Stomach (tissue), 9 donors: Measurements from ENCODE around the gene TCF7. TPM values are rescaled to one million over a fixed set of nuclear protein-coding genes. Genes with fewer than 3 reads are reported as not detected.
A peak's percentile ranks its signal among the peaks of the same experiment; 100 is the strongest.
"Not testable (repeated sequence)": the region's sequence is repeated elsewhere in the genome, so short reads cannot be mapped to it uniquely, and the experiment has no call there.

Experiments
- DNase-seq, 2 donors: peaks; one replicate each; pipeline versions ENCODE4 v3.0.0 to v3.0.0-alpha.2; 2013 to 2019
- H3K27ac ChIP-seq, 5 donors: fragments of 200-600 bp in 4 of 5; sonication (generic) in 4 of 5; one replicate each; pipeline ENCODE4 v1.5.1; 2013 to 2019; ENCODE audit warnings: mild to moderate bottlenecking in 1 of 5, moderate library complexity in 1 of 5
- H3K27me3 ChIP-seq, 3 donors: fragments of 200-600 bp; sonication (generic); one replicate each; pipeline ENCODE4 v1.5.1; 2017 to 2019; ENCODE audit warnings: mixed run types in 1 of 3
- H3K36me3 ChIP-seq, 4 donors: fragments of 200-600 bp; sonication (generic); 1 replicate in 3 of 4; 2 replicates in 1 of 4; pipeline ENCODE4 v1.5.1; 2016 to 2019
- H3K4me1 ChIP-seq, 4 donors: fragments of 200-600 bp; sonication (generic); one replicate each; pipeline ENCODE4 v1.5.1; 2016 to 2019
- H3K4me3 ChIP-seq, 4 donors: fragments of 200-600 bp; sonication (generic) in 3 of 4; one replicate each; pipeline ENCODE4 v1.5.1; 2016 to 2019; ENCODE audit warnings: mild to moderate bottlenecking in 1 of 4
- H3K9me3 ChIP-seq, 4 donors: fragments of 200-600 bp; sonication (generic); one replicate each; pipeline ENCODE4 v1.5.1; 2016 to 2019
- EP300 ChIP-seq: sonication (generic); formaldehyde crosslinking; IDR thresholded peaks from one replicate; pipeline ENCODE4 v1.6.1; 2017; ENCODE audit warnings: antibody characterized with exemption
- POLR2A ChIP-seq, 4 donors: fragments of 450-650 bp; IDR thresholded peaks; one replicate each; pipeline ENCODE4 v1.6.1; 2016; ENCODE audit warnings: antibody characterized with exemption in 4 of 4, control low read depth in 2 of 4, mild to moderate bottlenecking in 1 of 4, moderate library complexity in 1 of 4
- POLR2AphosphoS5 ChIP-seq, 3 donors: sonication (generic); formaldehyde crosslinking; IDR thresholded peaks; one replicate each; pipeline ENCODE4 v1.6.1; 2016; ENCODE audit warnings: antibody characterized with exemption in 3 of 3
- WGBS, 5 donors: extraction: QIAGEN DNeasy Blood & Tissue Kit in 3 of 5; methylation state at CpG; one replicate each; pipeline versions ENCODE4 v1.1.5 to v1.1.7; 2013 to 2018; 5-methylcytosine and 5-hydroxymethylcytosine counted together
- intact Hi-C: fragments of 100-400 bp; cut with DNase I; formaldehyde crosslinking; loops from one replicate; pipeline ENCODE4 v1.15.1; 2023; ENCODE audit warnings: low total_unique reads
- polyA plus RNA-seq, 3 donors: library from polyadenylated mRNA; stranded (reverse); fragments of 200-250 nt; gene quantifications; one replicate each; pipeline ENCODE4 v1.2.3, GENCODE V29; 2013
- total RNA-seq, 5 donors: library from RNA; depleted of rRNA; stranded (reverse); fragments of >200 nt; gene quantifications; one replicate each; pipeline versions ENCODE4 v1.1.0 to v1.2.3, GENCODE V29; 2014 to 2016
- TF ChIP-seq, protein P1 (sequence below), 7 experiments: fragments of 450-650 bp in 4 of 7; fragments of 200-600 bp in 3 of 7; sonication (generic) in 3 of 7; IDR thresholded peaks; one replicate each; pipeline ENCODE4 v1.5.1; 2016 to 2019; ENCODE audit warnings: antibody characterized with exemption in 7 of 7, control low read depth in 2 of 7, mild to moderate bottlenecking in 1 of 7
- donor health status: healthy with polysubstance abuse.
- donor health status: Bipolar disorder and iron deficiency.
- donor health status: healthy.

Gene TCF7
- total and polyA plus RNA-seq, 8 donors = 3.7 to 13.3 (median 5.4) TPM; not detected in 1

DNA sequence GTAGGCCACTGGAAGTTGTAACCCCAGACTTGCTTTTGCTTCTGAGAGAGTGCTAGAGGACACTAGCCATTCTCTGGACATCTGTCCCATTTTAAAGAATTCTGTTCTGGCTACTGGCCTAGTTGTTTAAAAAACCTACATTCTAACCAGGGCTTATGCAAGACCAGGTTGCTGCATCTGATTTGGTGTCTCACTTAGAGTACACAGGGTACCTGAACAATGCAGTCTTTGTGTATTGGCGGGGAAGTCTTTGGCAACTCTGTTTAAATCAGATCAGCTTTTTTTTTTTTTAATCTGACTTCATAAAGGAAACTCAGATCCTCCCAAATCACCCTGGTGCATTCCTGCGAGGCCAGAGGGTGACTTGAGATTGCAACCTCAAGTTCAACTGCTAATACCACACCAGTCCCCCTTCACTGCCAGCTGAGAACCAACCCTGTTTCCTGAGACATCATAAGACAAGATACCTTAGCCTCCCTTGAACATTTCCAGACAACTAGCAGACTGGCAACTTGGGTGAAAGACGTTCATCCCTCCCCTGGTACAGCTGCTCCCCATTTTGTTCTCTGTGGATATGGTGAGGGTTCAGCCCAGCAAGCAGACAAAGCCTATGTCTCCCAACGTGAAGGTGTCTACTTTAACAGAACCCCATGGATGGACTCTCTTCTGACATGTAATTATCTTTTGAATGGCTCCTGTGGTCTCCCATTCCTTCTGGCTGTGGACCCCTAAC lies 35.3 kb downstream of the TCF7 start:
- no peaks in the 10 kb centered on the region for H3K27me3 ChIP-seq
- TF ChIP-seq, protein P1, sequence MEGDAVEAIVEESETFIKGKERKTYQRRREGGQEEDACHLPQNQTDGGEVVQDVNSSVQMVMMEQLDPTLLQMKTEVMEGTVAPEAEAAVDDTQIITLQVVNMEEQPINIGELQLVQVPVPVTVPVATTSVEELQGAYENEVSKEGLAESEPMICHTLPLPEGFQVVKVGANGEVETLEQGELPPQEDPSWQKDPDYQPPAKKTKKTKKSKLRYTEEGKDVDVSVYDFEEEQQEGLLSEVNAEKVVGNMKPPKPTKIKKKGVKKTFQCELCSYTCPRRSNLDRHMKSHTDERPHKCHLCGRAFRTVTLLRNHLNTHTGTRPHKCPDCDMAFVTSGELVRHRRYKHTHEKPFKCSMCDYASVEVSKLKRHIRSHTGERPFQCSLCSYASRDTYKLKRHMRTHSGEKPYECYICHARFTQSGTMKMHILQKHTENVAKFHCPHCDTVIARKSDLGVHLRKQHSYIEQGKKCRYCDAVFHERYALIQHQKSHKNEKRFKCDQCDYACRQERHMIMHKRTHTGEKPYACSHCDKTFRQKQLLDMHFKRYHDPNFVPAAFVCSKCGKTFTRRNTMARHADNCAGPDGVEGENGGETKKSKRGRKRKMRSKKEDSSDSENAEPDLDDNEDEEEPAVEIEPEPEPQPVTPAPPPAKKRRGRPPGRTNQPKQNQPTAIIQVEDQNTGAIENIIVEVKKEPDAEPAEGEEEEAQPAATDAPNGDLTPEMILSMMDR (IDR thresholded peaks at IDR 0.05) = no peak
- peak in 1 of 3 donors; percentile 39 for TF ChIP-seq POLR2AphosphoS5 (IDR thresholded peaks at IDR 0.05)
- TF ChIP-seq POLR2A (IDR thresholded peaks at IDR 0.05) = no peak
- no peak for TF ChIP-seq EP300
- H3K36me3 ChIP-seq = peaks cover 37 to 94% (median 92%) of the 10 kb centered on the region in 4 donors
- intact Hi-C loops = no loop called here
- H3K4me3 ChIP-seq = no peak overlapping the region
- no peaks in the 10 kb centered on the region for H3K9me3 ChIP-seq
- peak; percentile 30 to 63 for DNase-seq
- H3K27ac ChIP-seq = peak overlapping the region; percentile 24 to 58 (median 47)
- H3K4me1 ChIP-seq = peaks cover 7 to 75% (median 52%) of the 10 kb centered on the region in 4 donors
- WGBS, 5 donors = 26 to 49% (median 41%) methylated on average over 4 of the region's 4 CpGs

GRCh38 chr5:134151723-134152122 lies 37.2 kb downstream of the TCF7 start:
- Histone ChIP-seq H3K9me3 (no peaks in the 10 kb centered on the region), H3K4me1 (peaks cover 7 to 66% (median 35%) of the 10 kb centered on the region in 4 donors), H3K4me3 (no peak overlapping the region), H3K27ac (peak overlapping the region in 2 of 5 donors; percentile 9 to 24), H3K27me3 (no peaks in the 10 kb centered on the region), H3K36me3 (peaks cover 51 to 94% (median 92%) of the 10 kb centered on the region in 4 donors)
- DNase-seq = no peak
- TF ChIP-seq, protein P1 (IDR thresholded peaks at IDR 0.05) = no peak
- TF ChIP-seq EP300 (no peak), POLR2AphosphoS5 (IDR thresholded peaks at IDR 0.05) (no peak), POLR2A (IDR thresholded peaks at IDR 0.05) (no peak)
- WGBS, 5 donors = 90 to 98% (median 97%) methylated on average over 3 of the region's 3 CpGs
- intact Hi-C loops = no loop called here

DNA sequence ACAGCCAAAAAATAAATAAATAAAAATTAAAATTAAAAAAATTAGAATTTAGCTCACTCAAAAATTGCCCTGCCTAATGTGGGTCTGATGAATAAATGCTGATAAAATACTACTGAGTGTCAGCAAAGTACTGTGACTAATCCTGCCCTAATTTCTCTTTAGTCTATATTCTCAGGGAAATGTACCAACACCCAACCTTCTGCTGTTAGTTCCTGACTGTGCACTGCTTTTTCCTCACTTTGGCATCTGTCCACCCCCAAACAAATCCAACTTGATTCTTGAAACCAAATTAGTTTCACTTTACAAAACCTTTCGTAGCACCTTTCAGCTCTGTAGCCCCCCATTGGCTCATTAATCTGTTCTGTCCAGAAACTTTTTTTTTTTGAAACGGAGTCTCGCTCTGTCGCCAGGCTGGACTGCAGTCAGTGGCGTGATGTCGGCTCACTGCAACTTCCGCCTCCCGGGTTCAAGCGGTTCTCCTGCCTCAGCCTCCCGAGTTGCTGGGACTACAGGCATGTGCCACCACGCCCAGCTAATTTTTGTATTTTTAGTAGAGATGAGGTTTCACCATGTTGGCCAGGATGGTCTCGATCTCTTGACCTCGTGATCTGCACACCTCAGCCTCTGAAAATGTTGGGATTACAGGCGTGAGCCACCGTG lies 37.8 kb downstream of the TCF7 start:
- H3K4me3 ChIP-seq, H3K27me3 ChIP-seq, H3K9me3 ChIP-seq, DNase-seq, intact Hi-C loops: not testable (repeated sequence)
- Histone ChIP-seq H3K4me1 (peaks cover 7 to 60% (median 31%) of the 10 kb centered on the region in 4 donors), H3K36me3 (peaks cover 51 to 94% (median 92%) of the 10 kb centered on the region in 4 donors), H3K27ac (peak overlapping the region in 1 of 5 donors; percentile 24)
- WGBS, 5 donors = 93 to 96% (median 95%) methylated on average over 15 of the region's 15 CpGs

- intact Hi-C loops = no loop called here
- H3K27me3 ChIP-seq = no peaks in the 10 kb centered on the region
- TF ChIP-seq, protein P1 (IDR thresholded peaks at IDR 0.05) = no peak
- TF ChIP-seq EP300 = no peak
- TF ChIP-seq POLR2AphosphoS5 (IDR thresholded peaks at IDR 0.05) = no peak
- TF ChIP-seq POLR2A (IDR thresholded peaks at IDR 0.05) = no peak
- no peaks in the 10 kb centered on the region for H3K9me3 ChIP-seq
- no peak overlapping the region for H3K27ac ChIP-seq
- no peak overlapping the region for H3K4me3 ChIP-seq
- peaks cover 57 to 97% (median 94%) of the 10 kb centered on the region in 4 donors for H3K36me3 ChIP-seq
- peaks cover 7 to 54% (median 27%) of the 10 kb centered on the region in 4 donors for H3K4me1 ChIP-seq
- no peak for DNase-seq
- 80 to 97% (median 96%) methylated on average over 3 of the region's 3 CpGs for WGBS, 5 donors
These were observed 38.8 kb downstream of the TCF7 start for GRCh38 chr5:134153241-134153640.
